Muscle of arm (tissue), 12 donors: ENCODE results near the gene VSTM2B. TPM values are rescaled to one million over a fixed set of nuclear protein-coding genes. Genes with fewer than 3 reads are reported as not detected.

Experiments used
- DNase-seq: peaks from one replicate; pipeline ENCODE4 v3.0.0-alpha.2; 2013
- polyA plus RNA-seq, 12 donors: library from polyadenylated mRNA; unstranded; fragments of 120-200 nt; gene quantifications; one replicate each; pipeline ENCODE4 v1.2.1, GENCODE V29; 2013; ENCODE audit not compliant: insufficient read length in 12 of 12

VSTM2B gene
- polyA plus RNA-seq, 12 donors: 0.13 to 0.40 (median 0.16) TPM; not detected in 3

- no peak for DNase-seq
These were observed 10.0 kb upstream of the VSTM2B start for GRCh38 chr19:29515706-29516357.

GRCh38 chr19:29516358-29516725, 9.5 kb upstream of the VSTM2B start:
- no peak for DNase-seq

DNA sequence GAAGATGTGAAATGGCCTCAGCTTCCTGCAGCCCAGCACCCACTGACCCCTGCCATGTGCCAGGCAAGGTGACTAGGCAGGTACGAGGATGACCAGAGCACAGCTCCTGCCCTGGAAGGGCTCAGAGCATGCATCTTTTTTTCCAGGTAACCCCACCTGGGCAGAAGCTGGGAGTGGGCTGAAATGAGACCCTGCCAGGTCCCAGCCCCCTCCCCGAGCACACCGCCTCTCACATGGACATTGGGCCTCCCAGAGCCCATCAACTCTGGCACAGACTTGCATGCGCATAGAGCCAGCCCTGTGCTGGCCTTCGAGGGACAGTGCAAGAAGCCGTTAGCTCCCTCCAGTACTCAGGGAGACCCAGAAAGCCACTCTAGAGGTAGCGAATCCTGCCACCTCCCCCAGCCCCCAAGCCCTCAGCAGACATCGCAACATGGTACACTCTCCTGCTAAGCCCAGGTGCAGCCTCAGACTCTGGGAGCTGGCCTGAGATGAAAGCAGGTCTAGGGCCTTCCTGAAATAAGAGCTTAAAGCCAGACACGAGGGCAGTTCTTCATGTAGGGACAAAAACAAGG, 8.9 kb upstream of the VSTM2B start:
- no peak for DNase-seq

- DNase-seq: no peak
These were observed 8.4 kb upstream of the VSTM2B start for GRCh38 chr19:29517412-29517811.

- no peak for DNase-seq
These were observed 7.8 kb upstream of the VSTM2B start for GRCh38 chr19:29517946-29518345.

DNA sequence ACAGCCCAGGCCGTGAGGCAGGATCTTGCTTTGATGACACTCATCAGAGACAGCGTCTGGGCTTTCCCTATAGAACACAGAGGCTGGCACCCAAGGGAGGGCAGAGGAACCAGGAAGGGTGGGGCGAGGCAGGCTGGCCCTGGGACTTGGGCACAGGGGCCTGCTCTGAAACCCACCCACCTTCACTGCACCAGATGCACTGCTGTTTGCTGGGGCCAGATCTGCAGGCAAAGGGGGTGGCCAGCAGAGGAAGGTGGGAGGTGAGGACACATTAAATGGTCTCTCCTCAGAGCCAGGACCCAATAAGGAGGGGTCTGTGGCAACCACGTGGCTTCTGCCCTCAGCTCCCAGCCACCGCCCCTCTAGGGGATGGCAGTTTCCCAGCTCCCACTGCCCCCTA, 6.6 kb upstream of the VSTM2B start:
- DNase-seq: no peak

DNA sequence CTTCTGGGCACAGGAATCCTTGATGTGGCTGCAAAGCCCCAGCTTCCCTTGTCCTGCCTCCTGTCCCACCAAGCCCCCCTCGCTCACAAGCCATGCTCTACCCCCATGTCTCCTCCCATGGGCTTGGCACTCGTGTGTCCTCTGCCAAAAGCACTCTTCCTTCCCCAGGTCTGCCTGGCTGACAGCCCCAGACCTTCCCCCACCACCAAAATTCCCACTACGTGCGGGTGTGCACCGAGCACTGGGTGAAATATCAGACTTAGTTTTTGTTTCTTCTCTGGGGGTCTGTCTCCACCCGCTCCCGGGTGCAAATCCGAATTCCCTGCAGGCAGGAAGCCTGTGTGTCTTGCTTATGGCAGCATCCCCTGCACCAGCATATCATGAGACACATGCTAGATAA, 5.9 kb upstream of the VSTM2B start:
- no peak for DNase-seq

DNA sequence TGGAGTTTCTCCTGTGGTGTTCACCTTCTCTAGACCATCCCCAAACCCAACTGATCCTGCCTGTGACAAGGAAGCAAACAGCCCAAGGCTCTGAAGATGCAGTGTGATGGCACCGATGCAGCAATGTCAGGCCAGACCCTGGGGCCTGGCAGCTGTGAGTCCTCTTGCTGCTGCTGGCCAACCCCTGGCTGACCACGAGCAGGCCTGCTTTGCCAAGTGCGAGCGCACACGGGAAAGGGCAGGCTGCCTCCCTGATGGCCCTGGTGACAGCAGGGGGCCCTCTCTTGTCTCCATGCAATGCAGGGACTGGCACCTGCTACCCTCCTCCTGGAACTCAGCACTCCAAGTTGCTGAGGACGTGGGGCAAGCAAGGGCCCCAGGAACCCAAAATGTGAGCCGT, 5.4 kb upstream of the VSTM2B start:
- no peak for DNase-seq

GRCh38 chr19:29521291-29522075, 4.3 kb upstream of the VSTM2B start:
- no peak for DNase-seq

GRCh38 chr19:29523568-29523967, 2.2 kb upstream of the VSTM2B start:
- DNase-seq: no peak

GRCh38 chr19:29524201-29524911, 1.4 kb upstream of the VSTM2B start:
- no peak for DNase-seq

GRCh38 chr19:29524912-29525831, 622 bp upstream of the VSTM2B start:
- DNase-seq: no peak

- no peak for DNase-seq
These were observed 1.1 kb downstream of the VSTM2B start for GRCh38 chr19:29526730-29527499.

- DNase-seq: no peak
These were observed 1.9 kb downstream of the VSTM2B start for GRCh38 chr19:29527500-29528328.

- peak; percentile 80 for DNase-seq
These were observed 2.7 kb downstream of the VSTM2B start for GRCh38 chr19:29528350-29528945.

DNA sequence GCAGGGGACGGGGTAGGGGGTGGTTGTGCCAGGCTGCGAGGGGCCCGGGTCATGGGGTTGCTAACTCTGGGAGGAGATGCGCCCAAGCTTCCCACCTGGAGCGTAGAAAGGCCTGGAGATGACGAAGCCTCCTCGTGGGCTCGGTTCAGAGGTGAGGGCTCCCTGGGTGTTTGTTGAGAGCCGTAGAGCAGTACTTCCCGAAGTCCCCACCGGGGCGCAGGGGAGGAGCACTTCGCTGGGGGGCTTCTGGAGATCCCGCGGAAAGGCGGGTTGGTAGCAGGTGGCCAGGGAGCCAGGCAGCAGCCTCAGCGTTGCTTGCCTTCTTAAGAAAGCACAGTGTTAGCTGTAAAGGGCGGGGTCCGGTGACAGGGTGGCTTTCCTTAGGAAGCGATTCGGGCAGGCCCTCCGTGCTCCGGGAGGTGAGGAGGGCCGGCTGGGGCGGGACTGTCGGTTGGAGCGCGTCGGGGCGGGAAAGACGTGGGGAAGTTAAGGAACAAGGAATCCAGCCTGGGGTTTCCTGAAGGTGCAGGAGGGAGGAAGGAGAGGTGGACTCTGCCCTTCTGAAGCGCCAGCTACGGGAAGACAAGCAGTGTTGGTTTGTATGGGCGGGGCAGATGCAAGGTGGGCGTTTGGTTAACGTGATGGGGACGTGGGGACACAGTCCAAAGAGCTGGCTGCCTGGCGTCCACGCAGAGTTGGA, 3.3 kb downstream of the VSTM2B start:
- no peak for DNase-seq

DNA sequence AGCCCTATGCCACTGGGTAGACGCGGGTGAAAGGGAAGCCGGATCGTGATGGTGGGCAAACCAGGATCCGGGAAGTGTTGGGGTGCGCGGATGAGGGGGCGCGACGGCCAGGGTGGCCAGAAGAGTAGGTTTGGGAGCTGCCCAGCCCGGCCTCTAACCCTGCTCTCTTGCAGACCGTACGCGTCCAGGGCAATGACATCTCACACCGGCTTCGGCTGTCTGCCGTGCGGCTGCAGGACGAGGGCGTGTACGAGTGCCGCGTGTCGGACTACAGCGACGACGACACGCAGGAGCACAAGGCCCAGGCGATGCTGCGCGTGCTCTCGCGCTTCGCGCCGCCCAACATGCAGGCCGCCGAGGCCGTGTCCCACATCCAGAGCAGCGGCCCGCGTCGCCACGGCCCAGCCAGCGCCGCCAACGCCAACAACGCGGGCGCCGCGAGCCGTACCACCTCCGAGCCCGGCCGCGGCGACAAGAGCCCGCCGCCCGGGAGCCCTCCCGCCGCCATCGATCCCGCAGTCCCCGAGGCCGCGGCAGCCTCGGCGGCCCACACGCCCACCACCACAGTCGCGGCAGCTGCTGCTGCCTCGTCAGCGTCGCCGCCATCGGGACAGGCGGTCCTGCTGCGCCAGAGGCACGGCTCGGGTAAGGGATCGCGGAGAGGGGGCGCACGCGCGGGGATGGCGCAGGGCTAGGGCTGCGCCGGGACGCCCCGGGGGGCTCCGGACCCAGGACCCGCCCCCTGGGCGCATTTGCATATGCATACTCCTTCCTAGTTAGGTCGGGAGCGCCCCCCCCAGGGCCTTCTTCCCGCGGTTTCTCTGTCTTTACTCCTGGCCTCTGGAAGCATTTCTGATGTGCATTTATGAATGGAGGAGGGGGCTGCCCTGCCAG, 4.1 kb downstream of the VSTM2B start:
- DNase-seq: no peak
